H54 (cell line): ENCODE data around the gene ZNF595.
A peak's percentile ranks its signal among the peaks of the same experiment; 100 is the strongest.
"Not testable (repeated sequence)": the region's sequence is repeated elsewhere in the genome, so short reads cannot be mapped to it uniquely, and the experiment has no call there.

Experiments
- DNase-seq: peaks from one replicate; pipeline ENCODE4 v3.0.0; 2011; ENCODE audit warnings: low spot score, mixed read lengths; ENCODE audit not compliant: insufficient read length
- FAIRE-seq: peaks from 3 replicates; lab custom pipeline; 2011; peaks lifted over from hg19 to GRCh38; lab: Jason Lieb, UNC

The ZNF595 gene

DNA sequence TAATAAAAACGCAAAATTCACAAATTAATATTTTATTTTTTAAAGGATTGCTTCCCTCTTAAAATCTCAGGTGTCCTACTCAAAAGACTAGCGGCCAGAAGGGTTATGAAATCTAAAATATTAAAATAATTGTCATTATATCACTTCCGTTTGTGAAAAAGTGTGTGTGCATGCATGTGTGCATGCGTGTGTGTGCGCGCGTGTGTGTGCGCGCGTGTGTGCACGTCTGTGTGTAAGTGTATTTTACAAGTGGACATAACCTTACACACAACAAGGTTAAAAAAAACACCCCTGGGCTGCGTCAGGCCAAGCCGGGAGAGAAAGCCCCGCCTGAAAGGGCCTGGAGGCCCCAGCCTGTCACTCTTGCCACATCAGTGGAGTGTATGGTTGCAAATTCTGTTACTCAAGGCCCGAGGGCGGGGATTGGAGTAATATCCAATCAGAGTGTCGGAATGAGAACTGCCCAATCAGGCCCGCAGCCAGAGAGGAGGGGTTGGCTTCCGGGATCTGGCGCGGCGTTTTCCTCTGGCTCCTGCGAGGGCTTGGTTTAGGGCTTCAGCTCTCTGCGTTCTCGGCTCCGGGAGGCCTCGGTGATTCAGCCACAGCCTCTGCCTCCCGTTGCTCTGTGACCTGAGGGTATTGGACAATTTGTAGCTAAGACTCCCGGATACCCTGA is at the start of gene ZNF595:
TSS of gene ZNF595 (plus strand) at position 518 of the 676 bp plus-strand sequence. CDS start 168 bp downstream, outside the sequence.
- not testable (repeated sequence) for DNase-seq, FAIRE-seq

DNA sequence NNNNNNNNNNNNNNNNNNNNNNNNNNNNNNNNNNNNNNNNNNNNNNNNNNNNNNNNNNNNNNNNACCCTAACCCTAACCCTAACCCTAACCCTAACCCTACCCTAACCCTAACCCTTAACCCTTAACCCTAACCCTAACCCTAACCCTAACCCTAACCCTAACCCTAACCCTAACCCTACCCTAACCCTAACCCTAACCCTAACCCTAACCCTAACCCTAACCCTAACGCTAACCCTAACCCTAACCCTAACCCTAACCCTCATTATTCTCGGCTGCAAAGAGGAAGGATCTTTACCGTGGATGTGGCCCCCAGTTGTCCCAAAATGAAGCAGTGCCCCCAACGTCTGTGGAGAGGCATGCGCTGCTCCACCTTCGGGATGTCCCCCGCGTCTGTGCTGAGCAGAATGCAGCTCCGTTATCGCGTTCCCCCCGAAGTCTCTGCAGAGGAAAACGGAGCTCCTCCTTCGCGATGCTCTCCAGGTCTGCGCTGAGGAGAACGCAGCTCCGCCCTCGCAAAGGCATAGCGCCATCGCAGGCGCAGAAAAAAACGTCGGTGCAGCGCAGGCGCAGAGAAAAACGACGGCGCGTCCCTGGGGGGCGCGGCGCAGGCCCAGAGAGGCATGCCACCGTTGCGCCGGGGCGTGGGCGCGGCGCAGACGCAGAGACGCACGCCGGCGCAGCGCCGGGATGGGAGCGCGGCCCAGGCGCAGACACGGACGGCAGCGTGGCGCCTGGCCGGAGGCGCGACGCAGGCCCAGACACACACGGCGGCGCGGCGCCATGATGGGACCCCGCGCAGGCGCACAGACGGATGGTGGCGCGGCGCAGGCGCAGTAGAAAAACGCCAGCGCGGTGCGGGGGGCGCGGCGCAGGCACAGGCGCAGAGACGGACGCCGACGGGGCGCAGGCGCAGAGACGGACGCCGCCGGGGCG is 42.9 kb upstream of the ZNF595 start:
- DNase-seq, result not testable (repeated sequence)
- peak; percentile 73 for FAIRE-seq

DNA sequence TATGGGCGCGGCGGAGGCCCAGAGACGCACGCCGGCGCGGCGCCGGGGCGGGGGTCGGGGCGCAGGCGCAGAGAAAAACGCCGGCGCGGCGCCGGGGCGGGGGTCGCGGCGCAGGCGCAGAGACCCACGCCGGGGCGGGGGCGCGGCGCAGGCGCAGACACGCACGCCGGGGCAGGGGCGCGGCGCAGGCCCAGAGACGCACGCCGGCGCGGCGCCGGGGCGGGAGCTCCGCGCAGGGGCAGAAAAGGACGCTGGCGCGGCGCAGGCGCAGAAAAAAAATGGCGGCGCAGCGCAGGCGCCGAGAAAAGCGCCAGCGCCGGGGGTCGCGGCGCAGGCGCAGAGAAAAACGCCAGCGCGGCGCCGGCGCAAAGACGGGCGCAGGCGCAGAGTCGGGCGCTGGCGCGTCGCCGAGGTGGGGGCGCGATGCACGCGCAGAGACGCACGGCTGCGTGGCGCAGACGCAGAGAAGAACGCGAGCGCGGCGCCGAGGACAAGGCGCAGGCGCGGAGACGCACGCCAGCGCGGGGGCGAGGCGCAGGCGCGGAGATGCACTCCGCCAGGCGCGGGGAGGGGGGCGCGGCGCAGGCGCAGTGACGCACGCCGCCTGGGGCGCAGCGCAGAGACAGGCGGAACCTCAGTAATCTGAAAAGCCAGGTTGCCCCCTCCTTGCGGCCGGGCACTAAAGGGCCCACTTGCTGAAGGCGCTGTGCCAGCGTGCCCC is 41.9 kb upstream of the ZNF595 start:
- not testable (repeated sequence) for DNase-seq, FAIRE-seq

DNA sequence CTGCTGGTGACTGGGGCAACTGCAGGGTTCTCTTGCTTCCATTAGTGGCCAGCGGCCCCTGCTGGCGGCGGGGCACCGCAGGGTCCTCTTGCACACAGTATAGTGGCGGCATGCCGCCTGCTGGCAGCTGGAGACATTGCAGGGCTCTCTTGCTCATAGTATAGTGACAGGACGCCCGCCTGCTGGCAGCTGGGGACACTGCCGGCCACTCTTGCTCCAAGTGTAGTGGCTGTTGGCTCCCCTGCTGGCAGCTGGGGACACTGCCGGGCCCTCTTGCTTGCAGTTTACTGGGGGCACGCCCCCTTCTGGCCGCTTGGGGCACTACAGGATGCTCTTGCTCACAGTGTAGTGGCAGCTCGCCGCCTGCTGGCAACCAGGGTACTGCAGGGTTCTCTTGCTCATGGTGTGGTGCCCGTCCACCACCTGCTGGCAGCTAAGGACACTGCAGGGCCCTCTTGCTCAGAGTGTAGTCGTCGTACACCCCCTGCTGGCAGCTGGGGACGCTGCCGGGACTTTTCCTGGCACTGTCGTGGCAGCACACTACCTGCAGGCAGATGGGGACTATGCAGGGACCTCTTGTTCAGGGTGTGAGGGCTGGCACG is 41.2 kb upstream of the ZNF595 start:
- FAIRE-seq, DNase-seq: not testable (repeated sequence)

GRCh38 chr4:18128-18527 is 35.0 kb upstream of the ZNF595 start:
- not testable (repeated sequence) for FAIRE-seq

GRCh38 chr4:18589-18988 is 34.5 kb upstream of the ZNF595 start:
- DNase-seq, result not testable (repeated sequence)

More at GRCh38 chr4:18128-18527, 35.0 kb upstream of the ZNF595 start:
- not testable (repeated sequence) for DNase-seq

GRCh38 chr4:22882-23281 is 30.2 kb upstream of the ZNF595 start:
- not testable (repeated sequence) for FAIRE-seq, DNase-seq

More at GRCh38 chr4:18589-18988, 34.5 kb upstream of the ZNF595 start:
- not testable (repeated sequence) for FAIRE-seq

- FAIRE-seq, DNase-seq: not testable (repeated sequence)
Observed at GRCh38 chr4:24359-24758, 28.8 kb upstream of the ZNF595 start.

DNA sequence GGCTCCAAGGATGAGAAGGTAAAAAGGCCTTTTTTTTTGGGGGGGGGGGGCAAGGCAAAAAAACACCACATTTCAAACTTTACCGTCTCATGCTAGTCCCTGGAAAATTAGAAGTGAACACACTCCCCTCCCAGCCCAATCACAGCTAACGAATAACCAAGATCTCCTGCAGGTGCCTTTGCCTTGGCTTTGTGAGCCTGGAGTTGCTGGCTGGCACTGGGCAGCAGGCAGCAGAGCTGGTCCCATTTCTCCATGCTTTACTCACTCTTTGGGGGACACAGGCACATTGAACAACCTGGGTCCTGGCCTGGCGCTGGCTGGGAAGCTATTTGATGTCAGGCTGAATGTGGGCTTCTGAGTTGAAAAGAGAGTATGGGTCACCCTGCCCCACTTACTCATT is 25.6 kb upstream of the ZNF595 start:
- DNase-seq, FAIRE-seq: not testable (repeated sequence)

GRCh38 chr4:28767-29542 is 24.2 kb upstream of the ZNF595 start:
- FAIRE-seq, result not testable (repeated sequence)

DNA sequence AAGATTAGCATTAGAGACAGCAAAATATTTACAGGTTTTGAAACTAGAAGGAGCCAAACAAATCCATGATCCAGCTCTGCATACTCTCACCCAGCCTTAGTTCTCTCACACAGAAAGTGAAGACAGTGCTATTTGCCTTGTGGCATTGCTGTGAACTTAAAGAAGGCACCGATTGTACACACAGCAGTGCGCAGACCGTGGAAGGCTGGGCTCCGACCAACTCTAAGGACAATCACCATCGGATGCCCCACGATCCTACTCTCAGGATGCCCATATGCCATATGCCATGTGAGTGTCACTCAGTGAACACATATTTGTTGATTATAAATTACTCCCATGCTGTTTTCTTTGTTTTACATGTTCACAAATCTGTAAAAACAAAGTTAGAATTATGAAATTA is 19.8 kb upstream of the ZNF595 start:
- FAIRE-seq, DNase-seq: not testable (repeated sequence)

More at GRCh38 chr4:28767-29542, 24.2 kb upstream of the ZNF595 start:
- not testable (repeated sequence) for DNase-seq

DNA sequence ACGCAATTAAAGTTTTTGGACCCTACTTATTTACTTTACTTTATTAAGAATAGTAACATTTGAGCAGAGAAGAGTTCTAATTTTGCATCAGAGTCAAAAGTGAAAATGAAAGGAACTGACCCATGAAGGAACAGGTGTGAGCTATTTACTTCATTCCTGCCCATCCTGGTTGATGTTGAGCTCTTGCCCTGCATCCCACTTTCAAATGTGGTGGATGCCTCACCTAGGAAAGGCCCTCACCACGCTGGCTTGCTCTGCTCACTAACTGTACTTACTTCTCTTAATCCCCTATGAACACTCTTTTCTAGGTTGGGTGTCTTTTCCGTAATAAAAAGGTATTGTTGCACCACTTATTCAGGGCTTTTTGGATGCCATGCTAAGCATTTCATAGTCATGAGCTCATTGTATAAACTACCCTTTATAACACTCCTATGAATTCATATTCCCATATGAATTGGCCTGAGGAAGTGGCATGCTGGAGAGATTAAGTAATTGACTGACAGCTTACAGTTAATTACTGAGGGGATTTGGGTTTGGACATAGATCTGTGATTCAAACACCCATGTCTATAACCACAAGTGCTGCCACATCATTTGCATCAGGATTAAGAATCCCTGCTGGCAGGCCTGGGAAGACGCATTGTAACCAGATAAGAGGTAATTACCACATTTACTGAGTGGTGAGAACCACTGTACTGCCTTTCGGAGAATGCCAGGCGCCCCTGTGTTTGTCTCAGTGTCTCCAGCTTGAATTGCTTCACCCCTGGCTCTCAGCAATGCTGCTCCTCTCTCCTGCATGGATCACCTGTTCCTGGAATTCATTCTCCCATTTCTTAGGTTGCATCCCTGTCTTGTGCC is 16.3 kb upstream of the ZNF595 start:
- not testable (repeated sequence) for DNase-seq, FAIRE-seq

DNA sequence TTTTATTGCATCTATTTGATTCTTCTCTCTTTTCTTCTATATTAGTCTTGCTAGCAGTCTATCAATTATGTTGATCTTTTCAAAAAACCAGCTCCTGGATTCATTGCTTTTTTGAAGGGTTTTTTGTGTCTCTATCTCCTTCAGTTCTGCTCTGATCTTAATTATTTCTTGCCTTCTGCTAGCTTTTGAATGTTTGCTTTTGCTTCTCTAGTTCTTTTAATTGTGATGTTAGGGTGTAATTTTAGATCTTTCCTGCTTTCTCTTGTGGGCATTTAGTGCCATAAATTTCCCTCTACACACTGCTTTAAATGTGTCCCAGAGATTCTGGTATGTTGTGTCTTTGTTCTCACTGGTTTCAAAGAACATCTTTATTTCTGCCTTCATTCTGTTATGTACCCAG is 14.9 kb upstream of the ZNF595 start:
- not testable (repeated sequence) for FAIRE-seq, DNase-seq

- not testable (repeated sequence) for DNase-seq, FAIRE-seq
Observed at GRCh38 chr4:43375-43774, 9.7 kb upstream of the ZNF595 start.

DNA sequence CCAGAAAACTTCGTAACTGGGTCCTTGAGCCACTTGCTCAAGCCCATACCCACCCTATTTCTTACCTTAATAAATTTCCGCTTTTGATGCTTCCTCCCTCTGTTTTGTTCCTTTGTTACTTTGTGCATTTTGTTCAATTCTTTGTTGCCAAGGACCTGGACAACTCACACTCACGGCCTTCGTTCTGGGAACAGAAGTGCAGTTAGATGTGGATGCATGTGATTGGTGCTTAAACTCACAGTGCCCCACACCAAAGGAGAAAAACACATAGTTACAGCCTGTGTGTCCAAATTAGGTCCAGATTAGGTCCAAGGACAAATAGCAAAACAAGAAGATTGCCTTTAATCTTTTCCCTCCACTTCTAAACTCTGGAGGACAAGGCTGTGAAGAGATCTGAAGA is 1.9 kb upstream of the ZNF595 start:
- DNase-seq, FAIRE-seq: not testable (repeated sequence)

DNA sequence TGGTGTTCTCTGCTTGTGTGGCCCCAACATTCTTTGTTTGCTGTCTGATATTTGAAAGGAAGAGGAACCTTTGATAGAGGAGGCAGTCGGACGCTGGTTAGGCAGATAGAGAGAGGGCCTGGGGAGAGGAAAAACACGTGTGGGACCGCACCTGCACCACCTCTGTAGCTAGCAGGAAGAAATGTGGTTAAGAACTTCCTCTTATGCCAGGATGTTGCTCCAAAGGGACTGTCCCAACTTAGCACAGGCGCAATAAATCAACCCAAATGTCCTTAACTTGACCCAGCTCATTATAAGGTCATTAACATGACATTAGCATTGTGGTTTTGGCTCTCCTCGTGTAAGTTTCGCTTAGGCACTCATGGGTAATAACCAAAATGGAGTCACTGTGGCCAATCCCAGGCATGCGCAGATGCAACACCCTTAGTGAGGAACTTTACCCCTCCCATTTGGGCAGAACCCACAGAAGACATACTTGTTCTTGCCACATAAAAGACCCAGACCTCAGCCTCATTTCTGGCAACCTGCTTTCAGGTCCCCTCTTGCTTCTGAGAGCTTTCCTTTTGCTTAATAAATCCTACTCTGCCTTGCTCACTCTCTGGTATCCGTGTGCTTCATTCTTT is 1.4 kb upstream of the ZNF595 start:
- not testable (repeated sequence) for FAIRE-seq, DNase-seq

DNA sequence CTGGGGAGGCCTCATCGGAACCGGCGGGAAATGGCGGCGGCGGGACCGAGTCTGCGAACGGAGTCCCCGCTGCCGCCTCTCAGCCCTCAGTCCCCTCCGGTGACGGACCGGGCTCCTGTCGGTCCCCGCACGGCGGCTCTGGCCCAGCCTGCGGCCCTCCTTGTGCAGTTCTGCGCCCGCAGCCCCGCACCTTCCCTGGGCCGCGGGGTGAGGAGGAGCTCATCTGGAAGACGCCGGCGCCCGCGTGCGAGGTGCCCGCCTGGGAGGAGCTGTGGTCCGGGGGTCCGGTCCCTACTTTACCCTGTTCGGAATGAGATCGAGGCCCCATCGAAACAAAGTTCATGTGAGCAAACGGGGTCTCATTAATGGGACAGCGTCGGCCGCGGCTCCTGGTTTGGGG is 400 bp downstream of the ZNF595 start:
- not testable (repeated sequence) for DNase-seq, FAIRE-seq
